SIG-M5 (cell line): ENCODE results near the gene CHN2.
"Not testable (repeated sequence)": the region's sequence is repeated elsewhere in the genome, so short reads cannot be mapped to it uniquely, and the experiment has no call there.

Experiments used
- DNase-seq: peaks from one replicate; lab custom pipeline; 2025; lab: John Stamatoyannopoulos, UW

The CHN2 gene

DNA sequence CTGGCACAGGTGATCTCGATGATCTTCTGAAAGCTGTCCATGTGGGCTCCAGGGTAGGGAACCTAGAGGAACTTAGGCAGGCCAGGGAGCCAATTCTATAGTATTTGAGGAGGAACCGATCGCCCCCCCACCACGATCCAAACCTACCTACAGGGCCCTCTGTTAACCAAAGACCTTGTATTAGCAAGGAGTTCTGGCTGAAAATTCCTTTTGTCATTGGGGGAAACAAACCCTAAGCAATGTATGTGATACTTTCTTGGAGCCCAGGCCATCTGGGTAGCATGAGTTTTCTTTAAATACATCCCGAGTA is 62.1 kb downstream of the CHN2 start:
- no peak for DNase-seq

DNA sequence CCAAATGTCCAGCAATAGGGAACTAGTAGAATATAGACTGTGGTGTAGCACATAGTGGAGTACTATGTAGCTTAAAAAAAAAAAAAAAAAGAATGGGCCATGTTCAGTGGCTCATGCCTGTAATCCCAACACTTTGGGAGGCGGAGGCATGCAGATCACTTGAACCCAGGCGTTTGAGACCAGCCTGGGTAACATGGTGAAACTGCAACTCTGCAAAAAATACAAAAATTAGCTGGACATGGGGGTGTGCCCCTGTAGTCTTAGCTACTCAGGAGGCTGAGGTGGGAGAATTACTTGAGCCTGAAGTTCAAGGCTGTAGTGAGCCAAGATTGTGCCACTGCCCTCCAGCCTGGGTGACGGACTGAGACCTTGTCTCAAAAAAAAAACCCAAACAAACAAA is 64.4 kb downstream of the CHN2 start:
- no peak for DNase-seq

DNA sequence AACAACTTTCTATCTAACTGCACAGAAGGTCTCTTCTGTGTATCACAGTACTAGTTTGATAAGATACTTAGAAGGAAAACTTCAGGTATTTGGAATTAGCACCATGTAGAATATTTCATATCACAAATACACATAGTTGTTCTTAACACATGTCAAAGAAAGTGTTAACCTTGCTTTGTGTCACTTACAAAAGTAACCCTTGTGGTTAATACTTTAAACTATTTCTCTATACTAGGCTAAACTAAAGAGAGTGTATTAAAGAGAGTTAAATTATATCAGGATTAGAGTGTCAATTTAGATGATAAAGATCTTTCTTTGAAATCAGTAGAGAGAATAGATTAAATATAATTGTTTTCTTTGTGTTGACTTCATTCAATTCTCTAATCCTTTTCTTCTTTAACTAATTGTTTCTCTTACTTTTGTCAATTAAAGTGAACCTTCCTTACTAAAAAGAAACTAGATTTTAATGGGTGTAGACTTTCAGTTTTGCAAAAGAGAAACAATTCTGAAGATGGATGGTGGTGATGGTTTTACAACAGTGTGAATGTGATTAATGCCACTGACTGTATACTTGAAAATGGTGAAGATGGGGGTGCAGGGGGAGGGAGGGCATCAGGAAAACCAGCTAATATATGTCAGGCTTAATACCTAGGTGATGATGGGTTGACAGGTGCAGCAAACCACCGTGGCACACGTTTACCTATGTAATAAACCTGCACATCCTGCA is 67.8 kb downstream of the CHN2 start:
- no peak for DNase-seq

DNA sequence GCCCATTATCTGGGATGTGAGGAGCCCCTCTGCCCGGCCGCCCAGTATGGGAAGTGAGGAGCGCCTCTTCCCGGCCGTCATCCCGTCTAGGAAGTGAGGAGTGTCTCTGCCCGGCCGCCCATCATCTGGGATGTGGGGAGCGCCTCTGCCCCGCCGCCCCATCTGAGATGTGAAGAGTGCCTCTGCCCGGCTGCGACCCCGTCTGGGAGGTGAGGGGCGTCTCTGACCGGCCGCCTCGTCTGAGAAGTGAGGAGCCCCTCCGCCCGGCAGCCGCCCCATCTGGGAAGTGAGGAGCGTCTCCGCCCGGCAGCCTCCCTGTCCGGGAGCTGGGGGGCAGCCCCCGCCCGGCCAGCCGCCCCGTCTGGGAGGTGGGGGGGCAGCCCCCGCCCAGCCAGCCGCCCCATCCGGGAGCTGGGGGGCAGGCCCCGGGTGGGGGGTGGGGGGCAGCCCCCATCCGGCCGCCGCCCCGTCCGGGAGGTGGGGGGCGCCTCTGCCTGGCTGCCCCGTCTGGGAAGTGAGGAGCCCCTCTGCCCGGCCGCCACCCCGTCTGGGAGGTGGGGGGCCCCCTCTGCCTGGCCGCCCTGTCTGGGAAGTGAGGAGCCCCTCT is 69.1 kb downstream of the CHN2 start:
- not testable (repeated sequence) for DNase-seq

DNA sequence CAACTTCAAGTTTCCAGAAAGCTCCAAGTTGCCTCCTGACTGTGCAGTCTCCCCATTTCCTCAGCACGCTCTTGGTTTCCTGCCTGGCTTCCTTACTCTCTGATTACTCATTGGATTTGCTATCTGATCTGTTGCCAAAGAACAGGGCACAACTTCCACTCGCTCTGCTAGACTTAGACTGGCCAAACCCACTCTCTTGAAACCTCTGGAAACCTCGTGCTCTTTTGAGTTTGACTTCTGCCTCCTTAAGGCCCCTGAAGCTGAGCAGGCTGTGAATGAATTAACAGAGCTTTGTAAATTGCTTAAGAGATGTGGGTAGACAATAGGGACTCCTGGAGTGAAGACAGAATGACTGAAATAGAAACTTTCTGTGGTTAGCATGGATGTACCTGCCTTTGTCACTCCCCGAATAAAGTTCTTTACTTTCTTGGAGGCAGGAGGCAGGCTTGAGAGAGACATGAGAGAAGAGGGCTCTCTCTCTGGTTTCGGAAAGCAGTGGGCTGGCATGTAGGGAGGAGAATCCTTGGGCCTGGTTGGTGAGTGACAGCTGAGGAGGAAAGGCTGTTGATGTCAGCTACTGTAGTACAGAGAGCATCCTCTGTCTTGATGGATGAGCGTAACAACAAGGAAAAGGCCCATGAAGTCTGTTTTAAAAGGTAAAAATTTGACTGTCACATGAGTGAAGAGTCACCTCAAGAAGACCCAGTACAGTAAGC is 70.8 kb downstream of the CHN2 start:
- DNase-seq = no peak

DNA sequence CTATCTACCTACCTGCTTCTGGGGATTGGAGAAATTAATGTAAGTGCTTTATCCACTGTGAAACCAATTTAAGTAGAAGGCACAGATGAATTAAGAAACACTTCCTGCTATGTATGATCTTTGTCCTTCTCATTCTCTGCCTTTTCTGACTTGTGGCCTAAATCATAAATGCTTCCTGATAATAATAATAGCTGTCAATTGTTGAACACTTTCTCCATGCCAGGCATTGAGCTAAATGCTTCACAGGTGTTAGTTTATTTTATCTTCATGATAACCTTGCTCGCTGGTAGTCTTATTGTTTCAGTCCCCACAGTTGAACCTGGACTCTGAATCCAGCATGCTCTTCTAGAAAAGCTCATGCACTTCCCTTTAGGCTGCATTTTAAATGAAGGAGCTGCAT is 75.4 kb downstream of the CHN2 start:
- DNase-seq = no peak

DNA sequence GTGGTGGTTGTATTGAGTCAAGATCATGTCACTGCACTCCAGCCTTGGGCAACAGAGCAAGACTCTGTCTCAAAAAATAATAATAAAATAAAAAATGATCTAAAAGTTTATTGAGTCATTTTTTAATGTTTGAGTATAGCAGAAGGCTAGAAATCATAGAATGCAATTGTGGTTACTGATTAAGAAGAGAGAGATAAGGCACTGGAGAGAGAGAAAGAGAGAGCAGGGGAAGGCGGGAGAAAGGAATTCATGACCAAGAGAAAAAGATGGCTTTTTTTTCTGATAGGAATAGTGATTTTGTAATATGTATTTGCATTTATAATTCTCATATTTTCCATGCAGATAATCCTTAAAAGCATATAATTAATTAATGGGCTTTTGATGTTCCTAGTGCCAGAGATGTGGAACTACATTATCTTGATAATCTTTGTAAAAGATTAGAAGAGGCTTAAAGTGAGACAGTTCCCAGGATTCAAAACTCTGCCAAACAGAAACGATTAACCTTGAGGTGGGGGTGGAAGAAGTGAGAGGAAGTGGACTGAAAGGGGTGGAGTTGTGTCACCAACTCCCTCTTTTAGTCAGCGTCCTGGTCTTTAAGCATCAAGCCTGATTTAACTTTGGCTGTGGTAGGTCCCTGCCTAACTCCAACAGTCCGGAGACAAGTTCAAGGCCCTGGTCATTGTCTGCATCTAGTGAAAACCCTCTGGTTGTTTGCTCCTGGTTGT is 76.2 kb downstream of the CHN2 start:
- no peak for DNase-seq

DNA sequence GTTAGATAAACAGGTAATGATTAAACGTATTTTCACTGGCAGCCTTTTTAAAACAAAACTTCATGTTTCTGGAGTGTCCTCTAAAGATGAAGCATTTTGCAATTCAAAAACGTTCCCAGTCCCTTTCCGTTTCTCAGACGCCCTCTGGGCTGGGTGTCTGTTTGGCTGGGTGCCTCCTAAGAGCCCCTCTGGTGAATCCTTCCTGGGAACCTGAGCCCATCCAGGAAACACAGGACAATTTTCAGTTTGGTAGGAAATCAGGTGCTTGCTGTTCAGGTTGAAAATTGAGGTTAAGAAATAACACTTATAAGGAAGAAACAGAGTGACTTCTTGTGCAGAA is 76.7 kb downstream of the CHN2 start:
- no peak for DNase-seq

DNA sequence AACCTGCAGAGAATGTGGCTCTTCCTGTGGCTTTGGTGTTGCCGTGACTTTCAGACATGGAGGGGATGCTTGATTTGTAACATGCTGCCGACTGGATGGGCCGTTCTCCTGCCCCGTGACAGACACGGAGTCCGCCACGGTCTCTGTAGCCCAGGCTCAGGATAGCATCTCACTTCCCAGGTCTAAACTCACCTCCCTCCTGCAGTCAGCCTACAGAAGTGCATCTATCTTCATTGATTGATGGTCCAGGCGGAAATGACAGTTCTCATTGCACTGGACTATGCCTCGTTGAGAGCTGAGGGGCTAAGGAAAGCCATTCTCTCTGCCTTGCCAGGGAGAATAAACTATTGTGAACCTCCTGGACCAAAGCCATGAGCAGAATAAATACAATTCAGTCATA is 77.5 kb downstream of the CHN2 start:
- no peak for DNase-seq

DNA sequence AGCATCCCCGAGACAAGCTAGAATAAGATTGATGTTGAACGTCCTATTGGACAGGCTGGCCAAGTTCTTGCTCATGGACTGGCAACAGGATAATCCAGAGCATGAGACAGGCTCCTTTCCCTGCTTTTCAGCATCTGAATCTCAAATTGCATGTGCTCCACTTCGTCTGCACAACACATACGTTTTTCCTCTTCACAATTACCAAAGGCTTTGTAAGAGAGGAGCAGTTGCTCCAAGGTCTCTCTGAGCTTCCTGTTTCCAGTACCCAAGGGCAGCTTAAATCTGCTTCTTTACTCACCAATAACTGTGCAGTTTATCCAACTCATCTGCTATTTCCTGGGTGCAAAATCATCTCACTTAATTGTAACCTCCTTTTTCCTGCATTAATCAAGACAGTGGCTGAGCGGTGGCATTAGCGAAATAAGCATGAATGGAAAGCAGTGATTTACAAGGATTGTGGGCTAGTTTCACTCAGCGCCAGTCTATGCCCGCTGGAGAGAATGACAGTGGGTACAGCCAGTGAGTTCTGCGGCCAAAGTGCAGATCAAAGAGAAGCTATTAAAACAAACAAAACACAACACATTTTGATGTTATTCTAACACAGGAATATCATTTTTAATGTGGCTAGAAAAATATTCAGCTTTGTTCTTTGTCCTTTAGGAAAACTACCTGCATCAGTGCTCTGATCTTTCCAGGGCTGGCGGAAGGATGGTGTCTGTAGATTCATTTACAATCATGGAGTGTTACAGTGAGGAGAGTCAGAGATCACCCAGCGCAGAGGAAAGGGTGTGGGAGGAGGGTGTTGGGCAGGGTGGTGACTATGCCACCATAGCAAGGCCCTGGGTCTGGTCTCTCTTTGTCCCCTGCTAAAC is 79.8 kb downstream of the CHN2 start:
- no peak for DNase-seq

DNA sequence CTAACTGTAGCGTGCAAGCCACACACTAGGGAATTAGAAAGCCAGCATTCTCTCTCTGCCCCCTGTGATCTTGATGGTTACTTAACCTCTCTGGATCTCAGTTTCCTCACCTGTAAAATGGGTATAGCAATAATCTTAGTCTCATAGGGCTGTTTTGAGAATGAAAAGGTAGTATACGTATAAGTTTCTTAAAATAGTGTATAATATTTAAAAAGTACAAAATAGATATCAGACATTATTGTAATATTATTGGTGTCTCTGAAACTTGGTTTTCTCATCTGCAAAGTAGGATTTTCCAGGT is 80.4 kb downstream of the CHN2 start:
- DNase-seq = no peak

DNA sequence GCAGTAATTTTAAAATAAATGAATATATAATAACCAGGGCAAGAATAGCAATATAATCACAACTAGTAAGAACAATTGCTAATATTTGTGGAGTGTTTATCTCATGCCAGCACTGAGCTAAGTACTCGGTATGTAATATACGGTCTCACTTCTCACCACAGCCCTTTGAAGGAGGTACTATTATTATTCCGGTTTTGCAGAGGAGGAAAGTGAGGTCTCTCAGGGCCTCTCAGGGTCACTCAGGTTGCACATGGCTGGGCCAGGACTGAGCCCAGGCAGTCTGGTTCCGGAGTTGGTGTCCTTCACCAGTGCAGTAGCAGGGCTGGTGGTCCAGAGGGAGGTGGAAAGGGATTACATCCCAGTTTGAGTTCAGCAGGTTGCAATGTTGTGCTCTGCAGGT is 80.9 kb downstream of the CHN2 start:
- no peak for DNase-seq

DNA sequence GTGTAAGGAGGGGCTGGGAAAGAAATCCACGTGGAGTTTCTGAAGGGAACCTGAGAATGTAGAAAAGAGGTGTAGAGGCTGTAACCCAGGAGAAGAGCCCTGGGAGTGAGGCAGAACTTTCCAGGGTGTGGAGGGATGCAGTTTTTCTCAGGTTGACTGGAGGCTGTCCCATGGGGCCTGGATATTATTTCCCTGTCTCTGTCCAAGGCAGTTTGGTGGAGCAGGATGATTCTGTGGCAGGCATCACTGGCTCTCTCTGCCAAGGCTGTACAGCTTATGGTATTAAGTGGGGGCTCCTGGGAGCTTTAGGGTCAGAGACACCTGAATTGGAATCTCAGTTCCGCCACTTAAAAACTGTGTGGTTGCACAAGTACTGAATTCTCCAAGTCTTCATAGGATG is 81.6 kb downstream of the CHN2 start:
- no peak for DNase-seq

DNA sequence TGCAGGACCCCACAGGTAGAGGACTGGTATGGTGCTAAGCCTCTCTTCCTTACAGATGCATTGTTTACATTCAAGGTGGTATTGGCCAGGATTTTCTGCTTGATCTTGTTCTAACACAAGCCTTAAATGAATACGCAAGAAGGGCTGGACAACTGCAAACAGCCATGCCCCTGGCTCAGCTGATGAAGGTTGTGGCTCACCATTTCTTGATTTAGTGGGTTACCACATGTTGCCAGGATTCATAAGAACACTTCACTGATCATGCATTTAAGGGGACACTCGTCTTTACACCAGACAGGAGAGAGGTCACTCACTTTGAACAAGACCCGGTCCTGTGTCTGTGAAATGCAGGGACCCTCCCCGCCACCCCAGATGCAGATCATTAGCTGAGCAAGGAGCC is 82.2 kb downstream of the CHN2 start:
- DNase-seq = no peak

DNA sequence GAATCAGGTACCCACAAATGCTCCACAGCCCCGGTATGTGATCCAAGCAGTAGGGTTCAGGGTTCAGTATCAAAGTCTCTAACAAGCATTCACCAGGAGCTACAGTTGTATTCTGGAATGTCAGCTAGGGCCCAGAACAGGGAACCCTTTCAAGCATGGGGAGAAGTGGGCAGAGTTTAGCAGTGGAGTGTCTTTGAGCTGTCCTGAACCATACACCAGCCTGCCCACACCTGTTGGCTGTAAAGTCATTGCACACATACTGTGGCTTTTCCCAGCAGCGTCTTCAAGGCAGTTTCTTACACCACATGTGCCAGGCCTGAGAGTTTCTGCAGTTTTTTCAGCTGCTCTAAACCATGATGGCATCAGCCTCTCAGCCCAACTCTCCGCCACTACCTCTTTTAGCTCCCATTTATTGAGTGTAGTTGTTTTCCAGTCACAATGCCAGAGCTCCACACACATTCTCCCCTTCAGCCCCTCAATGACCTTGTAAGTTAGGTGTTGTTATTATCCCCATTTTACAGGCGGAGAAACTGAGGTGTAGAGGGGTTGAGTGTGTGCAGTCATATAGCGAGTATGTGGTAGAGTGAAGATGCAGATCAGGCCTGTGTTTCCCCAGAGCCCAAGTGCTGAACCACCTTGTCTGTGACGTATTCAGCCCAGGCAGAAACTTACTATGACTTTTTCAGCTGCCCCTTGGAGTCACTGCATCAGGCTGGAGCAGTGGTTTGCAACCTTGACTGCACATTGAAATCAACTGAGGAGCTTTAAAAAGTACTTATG is 83.1 kb downstream of the CHN2 start:
- DNase-seq = no peak

DNA sequence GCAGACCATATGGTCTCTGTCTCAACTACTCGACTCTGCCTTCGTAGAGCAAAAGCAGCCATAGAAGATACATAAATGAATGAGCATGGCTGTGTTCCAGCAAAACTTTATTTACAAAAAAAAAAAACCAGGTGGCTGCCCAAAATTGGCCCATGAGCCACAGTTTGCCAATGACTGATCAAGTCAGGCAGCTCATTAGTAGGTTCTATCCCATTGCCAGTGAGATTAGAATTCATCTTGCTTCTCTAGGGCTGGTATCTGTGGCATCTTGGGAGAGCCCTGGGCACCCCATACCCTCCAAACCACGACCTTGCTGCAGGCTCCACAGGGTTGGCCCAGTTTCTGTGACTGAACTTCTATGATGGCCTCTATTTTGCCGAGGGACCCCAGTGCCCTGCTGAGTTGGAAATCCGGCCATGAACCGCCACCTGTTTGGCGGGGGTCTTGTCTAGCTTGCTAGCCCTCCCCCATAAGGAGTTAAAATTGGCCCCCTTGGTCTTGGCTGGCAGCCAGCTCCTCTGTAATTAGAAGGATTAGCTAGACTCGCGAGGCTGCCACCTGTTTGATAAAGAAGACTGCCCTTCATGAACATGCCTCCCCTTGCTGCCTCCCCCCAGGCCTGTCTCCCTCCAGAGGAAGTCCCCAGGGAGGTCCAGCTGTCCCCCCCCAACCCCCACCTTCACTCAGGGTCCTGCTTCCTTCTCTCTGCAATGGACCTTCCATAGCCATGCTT is 83.9 kb downstream of the CHN2 start:
- DNase-seq = no peak

DNA sequence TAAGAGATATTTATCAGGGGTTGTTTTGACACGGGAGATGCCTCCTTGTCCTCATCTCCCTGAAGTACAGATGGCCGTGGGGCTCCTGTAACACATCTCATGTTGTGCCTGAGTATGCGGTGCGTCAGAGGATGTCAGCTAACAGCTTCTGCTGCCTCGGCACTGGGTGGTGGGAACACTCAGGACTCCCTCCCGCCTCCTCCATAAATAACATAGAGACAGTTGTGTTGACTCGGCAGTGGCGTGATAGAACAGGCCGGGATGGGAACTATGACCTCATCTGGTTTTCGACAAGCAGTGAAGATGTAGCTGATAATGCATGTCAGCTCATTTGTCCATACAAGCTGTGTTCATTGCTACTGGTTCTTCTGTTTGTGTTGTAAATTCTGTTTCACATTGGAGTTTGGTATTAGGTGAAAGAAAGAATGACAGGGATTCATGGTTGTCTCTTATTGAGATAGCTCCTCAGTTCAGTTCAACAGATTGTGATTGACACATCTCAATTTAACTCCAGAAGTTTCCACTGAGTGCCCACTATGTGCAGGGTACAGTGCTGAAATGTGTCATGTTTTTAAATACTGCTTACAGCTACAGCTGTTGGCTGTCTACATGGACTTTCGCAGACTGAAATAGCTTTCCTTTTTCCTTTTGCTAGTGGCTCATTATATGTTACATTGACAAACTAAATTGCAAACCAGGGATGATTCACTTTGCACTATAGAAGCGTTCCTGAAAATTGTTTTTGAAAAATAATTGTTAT is 87.4 kb downstream of the CHN2 start:
- DNase-seq = no peak

DNA sequence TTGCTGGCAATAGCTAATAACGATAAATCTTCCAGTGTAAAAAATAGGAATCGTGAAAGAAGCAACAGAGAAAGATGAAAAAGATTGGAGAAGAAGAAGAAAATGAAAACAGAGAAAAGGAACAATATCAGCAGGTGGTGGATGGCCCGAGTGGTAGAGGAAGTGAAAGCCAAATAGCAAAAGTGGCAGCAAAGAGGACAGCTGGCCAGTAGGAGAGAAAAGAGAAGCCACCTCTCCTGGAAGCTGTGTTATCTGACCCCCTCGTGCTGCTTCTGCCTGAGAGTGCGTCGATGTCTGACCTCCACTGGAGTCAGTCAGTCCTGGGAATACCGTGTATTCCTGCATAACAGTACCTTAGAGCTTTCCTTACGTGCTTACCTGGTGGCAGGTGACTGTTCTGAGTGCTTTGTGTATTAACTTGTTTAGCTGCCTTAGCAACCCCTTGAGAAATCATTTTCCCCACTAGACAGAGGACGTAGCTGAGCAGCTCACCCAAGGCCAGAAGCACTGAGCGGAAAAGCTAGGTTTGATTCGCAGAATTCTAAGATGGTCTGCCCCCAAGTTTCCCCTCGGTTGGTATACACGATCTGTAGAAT is 88.3 kb downstream of the CHN2 start:
- no peak for DNase-seq

DNA sequence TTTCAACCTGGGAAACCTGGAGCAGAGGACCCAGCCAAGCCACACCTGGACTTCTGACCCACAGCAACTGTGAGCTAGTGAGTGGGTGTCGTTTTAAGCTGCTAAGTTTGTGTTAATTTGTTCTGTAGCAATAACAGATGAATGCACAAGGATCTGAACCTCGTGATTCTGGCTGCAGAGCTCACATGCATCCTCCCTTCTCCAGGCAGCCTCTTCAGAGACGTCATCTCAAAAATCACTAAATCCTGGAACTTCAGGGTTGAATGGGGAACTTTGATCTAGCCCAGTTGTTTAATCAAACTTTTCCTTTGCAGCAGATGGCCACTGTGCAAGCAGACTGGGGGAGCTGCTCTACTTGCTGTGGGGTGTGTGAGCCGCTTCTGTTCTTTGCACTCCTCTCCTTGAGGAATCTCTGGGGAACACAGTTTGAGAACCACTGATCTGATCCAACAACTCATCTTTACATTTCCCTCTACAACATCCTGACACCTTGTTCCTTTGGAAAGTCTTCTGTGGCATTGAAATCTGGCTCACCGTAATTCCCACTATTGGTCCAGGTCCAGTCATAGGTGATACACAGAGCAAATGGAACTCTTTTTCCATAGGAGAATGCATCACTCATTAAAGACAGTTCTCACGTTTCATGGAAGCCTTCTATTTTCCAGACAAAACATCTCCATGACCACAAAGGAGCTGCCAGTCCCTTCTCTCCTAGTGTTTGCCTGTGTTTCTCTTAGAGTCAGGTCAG is 90.3 kb downstream of the CHN2 start:
- DNase-seq = no peak
